Stimulated activated CD8-positive, alpha-beta memory T cell treated with anti-CD3 and anti-CD28 coated beads, Interleukin-7, amount 100 ng/mL, for 24 hours (primary cell): ENCODE results near the gene UBE2K.
"Not testable (repeated sequence)": the region's sequence is repeated elsewhere in the genome, so short reads cannot be mapped to it uniquely, and the experiment has no call there.

Experiments used
- DNase-seq: peaks from one replicate; pipeline ENCODE4 v3.0.0-alpha.2; 2020; ENCODE audit warnings: low read depth

Gene UBE2K, protein sequence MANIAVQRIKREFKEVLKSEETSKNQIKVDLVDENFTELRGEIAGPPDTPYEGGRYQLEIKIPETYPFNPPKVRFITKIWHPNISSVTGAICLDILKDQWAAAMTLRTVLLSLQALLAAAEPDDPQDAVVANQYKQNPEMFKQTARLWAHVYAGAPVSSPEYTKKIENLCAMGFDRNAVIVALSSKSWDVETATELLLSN

DNA sequence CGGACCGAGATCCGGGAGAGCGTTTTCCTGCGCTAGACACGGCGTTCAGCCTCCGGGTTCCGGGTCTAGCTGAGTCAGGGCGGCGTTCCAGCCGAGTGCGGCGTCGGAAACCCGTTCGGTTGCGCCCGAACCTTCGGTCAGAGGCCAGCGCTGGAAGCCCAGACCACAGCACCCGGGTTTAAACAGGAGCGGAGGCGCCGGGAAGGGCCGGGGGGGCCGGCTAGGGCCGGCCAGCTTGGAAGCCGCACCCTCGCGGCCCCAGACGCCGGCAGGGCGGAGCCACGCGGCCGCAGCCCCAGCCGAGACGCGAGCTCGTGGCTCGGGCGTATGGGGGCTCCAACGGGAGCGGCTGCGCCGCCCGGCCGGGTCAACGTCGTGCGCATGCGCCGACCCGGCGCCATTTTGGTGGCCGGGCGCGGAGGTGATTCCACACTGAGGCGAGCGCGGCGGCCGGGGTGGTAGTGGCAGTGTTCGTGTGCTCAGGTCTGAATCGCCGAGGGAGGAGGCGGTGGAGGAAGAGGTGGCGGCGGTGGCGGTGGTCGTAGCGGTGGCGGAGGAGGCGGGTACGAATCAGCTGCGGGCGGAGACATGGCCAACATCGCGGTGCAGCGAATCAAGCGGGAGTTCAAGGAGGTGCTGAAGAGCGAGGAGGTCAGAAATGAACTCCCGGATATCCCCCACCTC, at the start of gene UBE2K:
UBE2K (plus strand) TSS at position 397 of the 684 bp plus-strand sequence; CDS start at position 589, 192 bp downstream.
- peak; percentile 70 for DNase-seq

GRCh38 chr4:39648213-39648612, 49.7 kb upstream of the UBE2K start:
- DNase-seq: no peak

GRCh38 chr4:39648827-39649558, 48.9 kb upstream of the UBE2K start:
- no peak for DNase-seq

DNA sequence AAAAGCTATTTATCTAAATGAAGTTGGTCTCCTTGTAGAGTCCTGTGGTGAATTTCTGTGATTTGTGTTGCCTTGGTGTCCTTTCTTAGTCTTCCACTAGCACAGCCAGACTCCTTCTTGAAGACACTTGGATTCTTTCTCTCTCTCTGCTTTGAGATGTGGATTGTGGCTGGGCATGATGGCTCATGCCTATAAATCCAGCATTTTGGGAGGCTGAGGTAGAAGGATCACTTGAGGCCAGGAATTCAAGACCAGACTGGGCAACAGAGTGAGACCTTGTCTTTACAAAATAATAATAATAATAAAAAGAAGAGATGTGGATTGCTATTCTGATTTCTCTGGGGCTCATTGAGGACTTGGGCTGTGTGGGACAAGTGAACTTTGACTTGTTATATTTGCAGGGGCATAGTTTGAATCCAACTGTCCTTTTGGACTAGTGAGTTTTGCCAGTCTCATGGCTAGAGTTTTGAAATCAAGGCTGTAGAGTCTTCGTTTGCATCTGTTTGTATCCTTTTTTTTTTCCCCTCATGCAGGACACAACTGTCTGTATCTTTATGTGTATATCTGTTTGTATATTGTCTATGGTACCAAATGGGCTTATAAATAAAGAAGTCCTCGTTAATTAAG, 48.2 kb upstream of the UBE2K start:
- DNase-seq: no peak

- DNase-seq: not testable (repeated sequence)
These were observed 46.4 kb upstream of the UBE2K start for GRCh38 chr4:39651586-39651985.

GRCh38 chr4:39655211-39655610, 42.7 kb upstream of the UBE2K start:
- no peak for DNase-seq

GRCh38 chr4:39655876-39656275, 42.1 kb upstream of the UBE2K start:
- no peak for DNase-seq

GRCh38 chr4:39656638-39657037, 41.3 kb upstream of the UBE2K start:
- not testable (repeated sequence) for DNase-seq

GRCh38 chr4:39657465-39657864, 40.5 kb upstream of the UBE2K start:
- DNase-seq: no peak

- DNase-seq: no peak
These were observed 39.2 kb upstream of the UBE2K start for GRCh38 chr4:39658756-39659155.

- no peak for DNase-seq
These were observed 37.9 kb upstream of the UBE2K start for GRCh38 chr4:39660045-39660444.

- no peak for DNase-seq
These were observed 37.2 kb upstream of the UBE2K start for GRCh38 chr4:39660757-39661156.

DNA sequence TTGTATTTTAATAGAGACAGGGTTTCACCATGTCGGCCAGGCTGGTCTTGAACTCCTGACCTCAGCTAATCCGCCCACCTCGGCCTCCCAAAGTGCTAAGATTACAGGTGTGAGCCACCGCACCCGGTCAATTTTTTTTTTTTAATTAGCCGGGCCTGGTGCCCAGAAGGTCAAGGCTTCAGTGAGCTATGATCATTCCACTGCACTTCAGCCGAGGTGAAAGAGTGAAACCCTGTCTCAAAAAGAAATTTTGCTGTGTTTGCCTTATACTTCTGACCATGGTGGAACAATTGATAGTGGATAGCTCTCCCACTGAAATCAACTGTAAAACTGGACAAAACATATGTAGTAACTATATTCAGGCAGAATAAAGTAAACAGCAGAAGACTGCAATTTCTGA, 35.3 kb upstream of the UBE2K start:
- no peak for DNase-seq

GRCh38 chr4:39664828-39665731, 32.9 kb upstream of the UBE2K start:
- DNase-seq: no peak

DNA sequence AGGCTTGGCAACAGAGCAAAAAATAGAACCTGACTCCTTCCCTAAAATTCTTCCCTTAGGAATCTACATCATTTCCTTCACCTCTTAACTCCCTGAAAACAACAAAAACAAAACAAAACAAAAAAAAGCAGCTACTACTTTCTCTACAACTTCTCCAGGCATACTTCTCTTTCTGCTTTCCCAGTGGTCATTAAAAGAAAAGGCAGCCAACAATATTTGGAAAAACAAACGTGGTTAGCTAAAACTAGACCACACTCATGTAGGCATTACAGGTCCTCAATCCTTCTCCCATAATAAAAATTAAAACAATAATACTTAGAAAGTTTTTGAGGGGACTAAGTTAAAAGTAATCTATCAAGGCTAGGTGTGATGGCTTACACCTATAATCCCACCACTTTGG, 30.2 kb upstream of the UBE2K start:
- DNase-seq: no peak

DNA sequence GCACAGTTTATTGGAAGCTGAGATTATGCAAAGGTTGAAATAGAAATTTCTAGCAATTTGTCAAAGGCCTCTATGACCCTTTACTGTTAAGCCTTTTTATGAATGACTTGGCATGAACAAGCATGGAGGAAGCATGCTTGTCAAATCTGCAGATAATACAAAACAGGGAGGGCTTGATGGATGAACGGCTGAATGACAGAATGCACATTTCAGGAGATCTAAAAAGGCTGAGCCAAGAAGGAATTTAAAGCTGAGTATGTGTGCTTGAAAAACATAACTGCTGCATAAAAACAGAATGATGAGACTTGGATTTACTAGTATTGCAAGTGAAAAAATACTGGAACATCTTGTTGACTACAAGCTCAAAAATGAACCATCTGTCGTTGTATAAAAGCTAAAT, 29.0 kb upstream of the UBE2K start:
- DNase-seq: no peak

GRCh38 chr4:39670296-39670695, 27.6 kb upstream of the UBE2K start:
- not testable (repeated sequence) for DNase-seq

GRCh38 chr4:39675681-39676080, 22.3 kb upstream of the UBE2K start:
- DNase-seq: not testable (repeated sequence)

DNA sequence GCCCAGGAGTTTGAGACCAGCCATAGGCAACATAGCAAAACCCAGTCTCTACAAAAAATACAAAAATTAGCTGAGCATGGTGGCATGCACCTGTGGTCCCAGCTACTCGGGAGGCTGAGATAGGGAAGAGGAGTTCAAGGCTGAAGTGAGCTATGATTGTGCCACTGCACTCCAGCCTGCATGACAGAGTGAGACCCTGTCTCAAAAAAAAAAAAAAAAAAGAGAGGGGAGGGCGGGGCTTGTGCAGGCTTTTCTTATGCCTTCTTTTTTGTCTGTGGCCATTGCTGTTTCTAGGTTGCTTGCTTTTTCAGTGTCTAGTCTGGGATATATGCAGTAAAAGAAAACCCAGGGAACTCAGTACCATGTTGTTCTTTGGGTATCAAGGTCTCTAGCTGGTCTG, 16.9 kb upstream of the UBE2K start:
- not testable (repeated sequence) for DNase-seq

DNA sequence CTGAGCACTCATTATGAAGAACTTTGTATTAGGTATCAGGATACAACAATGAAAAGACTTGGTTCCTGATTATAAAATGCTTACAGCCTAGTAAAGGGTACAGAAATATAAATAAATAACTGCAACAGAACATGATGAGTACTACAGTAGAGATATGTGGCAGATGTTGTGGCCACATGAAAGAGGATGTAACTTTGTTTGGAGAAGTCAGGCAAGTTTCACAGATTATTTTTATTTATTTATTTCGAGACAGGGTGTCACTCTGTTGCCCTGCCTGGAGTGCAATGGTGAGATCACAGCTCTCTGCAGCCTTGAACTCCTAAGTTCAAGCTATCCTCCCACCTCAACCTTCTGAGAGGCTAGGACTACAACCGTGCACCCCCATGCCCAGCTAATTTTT, 15.8 kb upstream of the UBE2K start:
- no peak for DNase-seq

GRCh38 chr4:39685990-39686389, 11.9 kb upstream of the UBE2K start:
- DNase-seq: no peak

DNA sequence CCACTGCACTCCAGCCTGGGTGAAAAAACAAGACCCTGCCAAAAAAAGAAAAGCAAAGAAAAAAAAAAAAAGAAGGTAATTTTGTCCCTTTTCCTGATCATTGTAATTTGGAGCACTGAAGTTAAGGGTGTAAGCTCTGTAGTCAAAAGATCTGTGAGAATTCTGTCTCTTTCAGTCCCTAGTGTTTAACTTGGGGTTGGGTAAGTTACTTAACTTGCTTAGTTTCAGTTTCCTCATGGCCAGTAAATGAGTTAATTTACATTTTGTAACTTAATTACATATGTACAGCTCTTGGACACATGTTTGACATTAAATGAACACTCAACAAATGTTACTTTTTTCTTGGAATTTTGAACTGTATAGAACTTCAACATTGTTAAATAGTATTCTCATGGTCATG, 10.9 kb upstream of the UBE2K start:
- no peak for DNase-seq
